ENCODE measurements around the gene ENAH. TPM values are rescaled to one million over a fixed set of nuclear protein-coding genes. Genes with fewer than 3 reads are reported as not detected.

ENAH gene
- total RNA-seq, 1 experiment from 2014 or later, result 285 TPM

DNA sequence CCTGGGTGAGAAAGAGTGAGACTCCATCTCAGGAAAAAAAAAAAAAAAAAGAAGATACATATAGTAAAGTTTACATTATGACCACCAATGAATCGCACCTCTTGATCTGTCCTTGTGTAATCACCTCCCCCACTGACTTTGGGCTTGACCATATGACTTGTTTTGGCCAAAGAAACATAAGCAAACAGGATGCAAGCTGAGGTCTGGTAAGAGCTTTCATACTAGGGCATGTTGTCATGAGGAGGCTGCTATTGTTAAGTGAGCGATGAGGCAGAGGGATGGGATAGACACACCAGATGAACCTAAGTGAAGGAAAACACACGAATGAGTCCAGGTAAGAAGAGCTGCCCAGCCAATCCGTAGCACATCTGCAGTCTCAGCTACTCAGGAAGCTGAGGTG lies 10.7 kb downstream of the ENAH start:
- Histone ChIP-seq H2AFZ (ENCODE audit: low read length) (no peak overlapping the region), H3K79me1 (ENCODE audit: insufficient read depth, low read depth, low read length, poor library complexity, severe bottlenecking) (peaks cover 3% of the 10 kb centered on the region), H4K20me1 (ENCODE audit: control insufficient read depth, insufficient read depth, insufficient read length) (no peaks in the 10 kb centered on the region), H3K23ac (ENCODE audit: insufficient read length, low read depth, low read length) (no peak overlapping the region), H3K14ac (ENCODE audit: insufficient read depth, low read length) (no peak overlapping the region), H2BK12ac (ENCODE audit: insufficient read length, low read depth, low read length) (no peak overlapping the region), H3K9ac (ENCODE audit: extremely low read depth, insufficient read length, low read length) (no peak overlapping the region), H2BK15ac (ENCODE audit: low read depth, low read length) (no peak overlapping the region), H3K27ac (ENCODE audit: insufficient read length, low read depth, low read length) (no peak overlapping the region), H3K79me2 (ENCODE audit: insufficient read depth, low read length) (peaks cover 67% of the 10 kb centered on the region), H3K27me3 (ENCODE audit: insufficient read depth, low read length) (no peaks in the 10 kb centered on the region), H3K9me3 (ENCODE audit: control insufficient read depth, low read depth, low read length) (no peaks in the 10 kb centered on the region), H2BK120ac (ENCODE audit: low read depth, low read length, poor library complexity, severe bottlenecking) (no peak overlapping the region), H3K4ac (ENCODE audit: low read depth, low read length) (no peak overlapping the region), H3K56ac (ENCODE audit: insufficient read length, low read depth, low read length) (no peak overlapping the region), H3K18ac (ENCODE audit: insufficient read length, low read depth, low read length) (no peak overlapping the region), H4K91ac (ENCODE audit: insufficient read length, low read depth, low read length) (no peak overlapping the region), H3K4me2 (ENCODE audit: insufficient read depth, insufficient read length, low read length) (no peak overlapping the region), H2BK5ac (ENCODE audit: insufficient read length, low read length) (no peak overlapping the region), H3T11ph (ENCODE audit: low read length) (no peak overlapping the region), H3K23me2 (ENCODE audit: insufficient read length, low read depth, low read length, poor library complexity, severe bottlenecking) (no peaks in the 10 kb centered on the region), H4K5ac (ENCODE audit: insufficient read length, low read depth, low read length) (no peak overlapping the region), H2AK5ac (ENCODE audit: insufficient read length, low read length) (no peak overlapping the region), H4K8ac (replicated peaks; ENCODE audit: insufficient read length, low read depth, low read length) (no peak overlapping the region), H2BK20ac (ENCODE audit: low read depth, low read length, poor library complexity, severe bottlenecking) (no peak overlapping the region), H3K4me1 (ENCODE audit: insufficient read depth, low read length) (no peaks in the 10 kb centered on the region; the same call in 1 of the 2 replicates)
- Mint-ChIP-seq H3K27me3 (ENCODE audit: low read depth) (no peaks in the 10 kb centered on the region), H3K36me3 (ENCODE audit: insufficient read depth in 1 of 3, low read depth in 3 of 3) (peaks cover 45 to 72% (median 61%) of the 10 kb centered on the region in 3 experiments), H3K27ac (peak overlapping the region; percentile 2 to 52 (median 35); a peak in 4 of 7 replicates), H3K4me1 (peaks cover 17 to 30% of the 10 kb centered on the region in 2 experiments), H3K9me3 (peaks cover 0 to 11% of the 10 kb centered on the region in 2 experiments; a peak in 4 of 5 replicates), H3K4me3 (no peak overlapping the region; a peak in 1 of 5 replicates)
- WGBS (ENCODE audit: extremely low coverage, insufficient read length, low lambda C conversion rate), result no CpG with 5 or more reads among the region's 4 CpGs
- TF ChIP-seq CTCF (conservative IDR thresholded peaks at IDR 0.05), result no peak
- no peak for DNase-seq
